Sigmoid colon (tissue), 4 donors: ENCODE measurements around the gene ASXL1.

Source experiments
- CTCF ChIP-seq, 4 experiments: fragments of 450-650 bp in 3 of 4; fragments of 200-600 bp in 1 of 4; IDR thresholded peaks; one replicate each; pipeline ENCODE4 v1.5.1; 2016 to 2019; ENCODE audit warnings: antibody characterized with exemption in 4 of 4, mild to moderate bottlenecking in 3 of 4, moderate library complexity in 2 of 4
- POLR2A ChIP-seq, 2 donors: fragments of 450-650 bp; IDR thresholded peaks; one replicate each; pipeline ENCODE4 v1.6.1; 2016; ENCODE audit warnings: antibody characterized with exemption in 2 of 2, mild to moderate bottlenecking in 2 of 2, moderate library complexity in 2 of 2
- POLR2AphosphoS5 ChIP-seq, 4 donors: sonication (generic); formaldehyde crosslinking; IDR thresholded peaks; one replicate each; pipeline ENCODE4 v1.6.1; 2017; ENCODE audit warnings: antibody characterized with exemption in 4 of 4

- TF ChIP-seq POLR2AphosphoS5 (IDR thresholded peaks at IDR 0.05), result no peak
- TF ChIP-seq CTCF (IDR thresholded peaks at IDR 0.05), result no peak
- TF ChIP-seq POLR2A (IDR thresholded peaks at IDR 0.05), result no peak
Observed at GRCh38 chr20:32454164-32455145, 96.3 kb downstream of the ASXL1 start.
